WTC11 (cell line): Measurements from ENCODE around the gene SCAI.

Experiments used
- NR2C2 ChIP-seq: sonication (generic); formaldehyde crosslinking; IDR thresholded peaks from 2 replicates; pipeline ENCODE4 v1.8.0; 2022; ENCODE audit warnings: mild to moderate bottlenecking, missing genetic modification reagents
- SMAD3 ChIP-seq: sonication (generic); formaldehyde crosslinking; IDR thresholded peaks from 2 replicates; pipeline ENCODE4 v1.8.0; 2022; ENCODE audit warnings: missing genetic modification reagents, mild to moderate bottlenecking, borderline replicate concordance
- TEAD4 ChIP-seq: sonication (generic); formaldehyde crosslinking; IDR thresholded peaks from 2 replicates; pipeline ENCODE4 v1.8.0; 2022; ENCODE audit warnings: mild to moderate bottlenecking, missing genetic modification reagents
- ZNF671 ChIP-seq: fragments of 250-450 bp; sonication (Bioruptor Pico); IDR thresholded peaks from 2 replicates; pipeline ENCODE4 v1.8.0; 2021; ENCODE audit warnings: mild to moderate bottlenecking
- TF ChIP-seq, protein P1 (sequence below): sonication (generic); formaldehyde crosslinking; IDR thresholded peaks from 2 replicates; pipeline ENCODE4 v1.8.0; 2022; ENCODE audit warnings: mild to moderate bottlenecking, missing genetic modification reagents
- TF ChIP-seq, protein P2 (sequence below): fragments of 200-600 bp; IDR thresholded peaks from 2 replicates; pipeline ENCODE4 v1.8.0; 2022; ENCODE audit warnings: antibody characterized with exemption
- TF ChIP-seq, protein P3 (sequence below): fragments of 250-450 bp; sonication (Bioruptor Pico); IDR thresholded peaks from 2 replicates; pipeline ENCODE4 v2.1.2; 2022; ENCODE audit warnings: mild to moderate bottlenecking, moderate library complexity
- TF ChIP-seq, protein P4 (sequence below): sonication (generic); formaldehyde crosslinking; IDR thresholded peaks from 2 replicates; pipeline ENCODE4 v1.8.0; 2022; ENCODE audit warnings: mild to moderate bottlenecking, missing genetic modification reagents

DNA sequence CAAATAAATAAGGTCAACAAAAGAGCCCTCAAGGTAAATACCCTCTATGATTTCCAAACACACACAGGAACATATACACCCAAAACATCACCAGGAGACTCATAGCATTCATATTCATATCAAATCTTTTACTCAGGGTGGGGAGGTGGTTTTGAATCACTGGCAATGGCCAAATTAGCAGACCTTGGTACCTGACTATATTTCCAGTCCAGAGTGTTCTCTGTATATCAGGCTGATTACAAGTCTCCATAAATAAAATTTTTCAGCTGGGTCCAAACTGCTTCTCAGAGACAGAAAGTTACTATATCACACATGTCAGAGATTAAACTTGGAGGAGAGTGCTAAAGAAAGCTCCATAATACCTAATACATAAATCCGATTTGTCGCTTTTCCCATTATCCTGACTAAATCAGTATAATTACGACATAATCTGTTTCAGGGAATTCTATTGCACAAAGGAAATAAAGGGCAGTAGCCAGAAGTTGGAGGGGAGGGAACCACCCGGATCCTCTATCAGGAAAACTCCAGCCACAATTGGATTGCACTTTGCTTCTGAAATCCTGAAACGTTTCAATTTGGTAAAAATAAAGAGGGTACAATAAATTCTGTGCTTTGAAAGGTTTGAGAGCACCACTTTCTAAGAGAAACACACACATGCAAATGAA, 195.5 kb downstream of the SCAI start:
- TF ChIP-seq, protein P1, sequence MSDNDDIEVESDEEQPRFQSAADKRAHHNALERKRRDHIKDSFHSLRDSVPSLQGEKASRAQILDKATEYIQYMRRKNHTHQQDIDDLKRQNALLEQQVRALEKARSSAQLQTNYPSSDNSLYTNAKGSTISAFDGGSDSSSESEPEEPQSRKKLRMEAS (CRISPR knock-in tag), result no peak
- TF ChIP-seq NR2C2 (CRISPR knock-in tag) (no peak), ZNF671 (CRISPR knock-in tag) (no peak), TEAD4 (CRISPR knock-in tag) (no peak), SMAD3 (no peak)
- TF ChIP-seq, protein P2, sequence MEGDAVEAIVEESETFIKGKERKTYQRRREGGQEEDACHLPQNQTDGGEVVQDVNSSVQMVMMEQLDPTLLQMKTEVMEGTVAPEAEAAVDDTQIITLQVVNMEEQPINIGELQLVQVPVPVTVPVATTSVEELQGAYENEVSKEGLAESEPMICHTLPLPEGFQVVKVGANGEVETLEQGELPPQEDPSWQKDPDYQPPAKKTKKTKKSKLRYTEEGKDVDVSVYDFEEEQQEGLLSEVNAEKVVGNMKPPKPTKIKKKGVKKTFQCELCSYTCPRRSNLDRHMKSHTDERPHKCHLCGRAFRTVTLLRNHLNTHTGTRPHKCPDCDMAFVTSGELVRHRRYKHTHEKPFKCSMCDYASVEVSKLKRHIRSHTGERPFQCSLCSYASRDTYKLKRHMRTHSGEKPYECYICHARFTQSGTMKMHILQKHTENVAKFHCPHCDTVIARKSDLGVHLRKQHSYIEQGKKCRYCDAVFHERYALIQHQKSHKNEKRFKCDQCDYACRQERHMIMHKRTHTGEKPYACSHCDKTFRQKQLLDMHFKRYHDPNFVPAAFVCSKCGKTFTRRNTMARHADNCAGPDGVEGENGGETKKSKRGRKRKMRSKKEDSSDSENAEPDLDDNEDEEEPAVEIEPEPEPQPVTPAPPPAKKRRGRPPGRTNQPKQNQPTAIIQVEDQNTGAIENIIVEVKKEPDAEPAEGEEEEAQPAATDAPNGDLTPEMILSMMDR, result no peak
- TF ChIP-seq, protein P3, sequence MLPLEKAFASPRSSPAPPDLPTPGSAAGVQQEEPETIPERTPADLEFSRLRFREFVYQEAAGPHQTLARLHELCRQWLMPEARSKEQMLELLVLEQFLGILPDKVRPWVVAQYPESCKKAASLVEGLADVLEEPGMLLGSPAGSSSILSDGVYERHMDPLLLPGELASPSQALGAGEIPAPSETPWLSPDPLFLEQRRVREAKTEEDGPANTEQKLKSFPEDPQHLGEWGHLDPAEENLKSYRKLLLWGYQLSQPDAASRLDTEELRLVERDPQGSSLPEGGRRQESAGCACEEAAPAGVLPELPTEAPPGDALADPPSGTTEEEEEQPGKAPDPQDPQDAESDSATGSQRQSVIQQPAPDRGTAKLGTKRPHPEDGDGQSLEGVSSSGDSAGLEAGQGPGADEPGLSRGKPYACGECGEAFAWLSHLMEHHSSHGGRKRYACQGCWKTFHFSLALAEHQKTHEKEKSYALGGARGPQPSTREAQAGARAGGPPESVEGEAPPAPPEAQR (CRISPR knock-in tag), result no peak
- TF ChIP-seq, protein P4, sequence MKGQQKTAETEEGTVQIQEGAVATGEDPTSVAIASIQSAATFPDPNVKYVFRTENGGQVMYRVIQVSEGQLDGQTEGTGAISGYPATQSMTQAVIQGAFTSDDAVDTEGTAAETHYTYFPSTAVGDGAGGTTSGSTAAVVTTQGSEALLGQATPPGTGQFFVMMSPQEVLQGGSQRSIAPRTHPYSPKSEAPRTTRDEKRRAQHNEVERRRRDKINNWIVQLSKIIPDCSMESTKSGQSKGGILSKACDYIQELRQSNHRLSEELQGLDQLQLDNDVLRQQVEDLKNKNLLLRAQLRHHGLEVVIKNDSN (CRISPR knock-in tag), result no peak
